Mucosa of rectum (tissue), 2 donors: ENCODE measurements around the gene CD9.
"Not testable (repeated sequence)": the region's sequence is repeated elsewhere in the genome, so short reads cannot be mapped to it uniquely, and the experiment has no call there.

Source experiments
- H3K27ac ChIP-seq, 2 donors: one replicate each; pipeline ENCODE4 v1.7.0; 2013; ENCODE audit warnings: inconsistent platforms in 2 of 2, low read depth in 2 of 2, low read length in 2 of 2
- H3K27me3 ChIP-seq, 2 donors: one replicate each; pipeline ENCODE4 v1.7.0; 2013; ENCODE audit warnings: low read length in 2 of 2; ENCODE audit not compliant: control insufficient read depth in 2 of 2, insufficient read depth in 2 of 2
- H3K36me3 ChIP-seq, 2 donors: one replicate each; pipeline ENCODE4 v1.7.0; 2013; ENCODE audit warnings: low read length in 2 of 2; ENCODE audit not compliant: control insufficient read depth in 2 of 2, insufficient read depth in 2 of 2
- H3K4me1 ChIP-seq, 2 donors: one replicate each; pipeline ENCODE4 v1.7.0; 2013; ENCODE audit warnings: low read length in 2 of 2, mild to moderate bottlenecking in 1 of 2; ENCODE audit not compliant: control insufficient read depth in 2 of 2, insufficient read depth in 2 of 2
- H3K4me3 ChIP-seq, 2 donors: one replicate each; pipeline ENCODE4 v1.7.0; 2013; ENCODE audit warnings: low read length in 2 of 2
- H3K9ac ChIP-seq, 2 donors: one replicate each; pipeline ENCODE4 v1.7.0; 2013; ENCODE audit warnings: low read length in 2 of 2, low read depth in 1 of 2, mild to moderate bottlenecking in 1 of 2
- H3K9me3 ChIP-seq, 2 donors: one replicate each; pipeline ENCODE4 v1.7.0; 2013; ENCODE audit warnings: low read length in 2 of 2; ENCODE audit not compliant: control insufficient read depth in 2 of 2
- donor health status: healthy.
- donor health status: Normal muscosa, but diverticular disease.

CD9 gene

GRCh38 chr12:6189952-6190598 is 10.1 kb upstream of the CD9 start:
- not testable (repeated sequence) for H3K9ac ChIP-seq, H3K4me3 ChIP-seq, H3K9me3 ChIP-seq, H3K36me3 ChIP-seq, H3K27me3 ChIP-seq, H3K4me1 ChIP-seq, H3K27ac ChIP-seq

GRCh38 chr12:6190767-6191530 is 9.3 kb upstream of the CD9 start:
- peaks cover 4 to 15% of the 10 kb centered on the region in 2 donors for H3K4me1 ChIP-seq
- not testable (repeated sequence) for H3K4me3 ChIP-seq, H3K9ac ChIP-seq, H3K36me3 ChIP-seq, H3K27me3 ChIP-seq, H3K9me3 ChIP-seq, H3K27ac ChIP-seq

- H3K4me3 ChIP-seq = no peak overlapping the region
- H3K9me3 ChIP-seq = no peaks in the 10 kb centered on the region
- H3K27ac ChIP-seq = no peak overlapping the region
- H3K9ac ChIP-seq = no peak overlapping the region
- no peaks in the 10 kb centered on the region for H3K36me3 ChIP-seq
- peaks cover 4 to 21% of the 10 kb centered on the region in 2 donors for H3K4me1 ChIP-seq
- H3K27me3 ChIP-seq = peaks cover 0 to 2% of the 10 kb centered on the region in 2 donors
Observed at GRCh38 chr12:6192604-6193380, 7.4 kb upstream of the CD9 start.

- H3K4me1 ChIP-seq = peaks cover 13 to 34% of the 10 kb centered on the region in 2 donors
- peak overlapping the region in 1 of 2 donors; percentile 15 for H3K9ac ChIP-seq
- no peak overlapping the region for H3K27ac ChIP-seq
- H3K9me3 ChIP-seq = no peaks in the 10 kb centered on the region
- H3K27me3 ChIP-seq = peaks cover 0 to 2% of the 10 kb centered on the region in 2 donors
- H3K36me3 ChIP-seq = no peaks in the 10 kb centered on the region
- no peak overlapping the region for H3K4me3 ChIP-seq
Observed at GRCh38 chr12:6193853-6194815, 6.1 kb upstream of the CD9 start.

GRCh38 chr12:6195665-6196535 is 4.3 kb upstream of the CD9 start:
- peak overlapping the region; percentile 60 to 76 for H3K27ac ChIP-seq
- peak overlapping the region; percentile 60 to 63 for H3K9ac ChIP-seq
- H3K4me1 ChIP-seq = peaks cover 20 to 42% of the 10 kb centered on the region in 2 donors
- no peak overlapping the region for H3K4me3 ChIP-seq
- H3K27me3 ChIP-seq = peaks cover 0 to 2% of the 10 kb centered on the region in 2 donors
- H3K9me3 ChIP-seq = no peaks in the 10 kb centered on the region
- H3K36me3 ChIP-seq = no peaks in the 10 kb centered on the region

GRCh38 chr12:6198051-6198450 is 2.1 kb upstream of the CD9 start:
- Histone ChIP-seq H3K4me1 (peaks cover 33 to 57% of the 10 kb centered on the region in 2 donors), H3K27me3 (peaks cover 0 to 2% of the 10 kb centered on the region in 2 donors), H3K36me3 (no peaks in the 10 kb centered on the region), H3K27ac (peak overlapping the region; percentile 93 to 98), H3K9me3 (no peaks in the 10 kb centered on the region), H3K9ac (no peak overlapping the region), H3K4me3 (no peak overlapping the region)

GRCh38 chr12:6198556-6198955 is 1.6 kb upstream of the CD9 start:
- H3K9ac ChIP-seq = peak overlapping the region; percentile 35 to 77

GRCh38 chr12:6198985-6199530 is 1.1 kb upstream of the CD9 start:
- no peaks in the 10 kb centered on the region for H3K27me3 ChIP-seq
- H3K4me3 ChIP-seq = peak overlapping the region; percentile 62 to 73
- no peaks in the 10 kb centered on the region for H3K36me3 ChIP-seq
- peak overlapping the region; percentile 77 to 82 for H3K9ac ChIP-seq
- peak overlapping the region; percentile 93 to 98 for H3K27ac ChIP-seq
- no peaks in the 10 kb centered on the region for H3K9me3 ChIP-seq
- H3K4me1 ChIP-seq = peaks cover 43 to 61% of the 10 kb centered on the region in 2 donors

More at GRCh38 chr12:6198556-6198955, 1.6 kb upstream of the CD9 start:
- H3K9me3 ChIP-seq = no peaks in the 10 kb centered on the region
- H3K4me1 ChIP-seq = peaks cover 38 to 61% of the 10 kb centered on the region in 2 donors
- H3K4me3 ChIP-seq = no peak overlapping the region
- H3K27ac ChIP-seq = peak overlapping the region; percentile 93 to 98
- H3K27me3 ChIP-seq = peaks cover 0 to 2% of the 10 kb centered on the region in 2 donors
- no peaks in the 10 kb centered on the region for H3K36me3 ChIP-seq
